GM18502 (cell line): ENCODE results near the gene INCENP.
"Not testable (repeated sequence)": the region's sequence is repeated elsewhere in the genome, so short reads cannot be mapped to it uniquely, and the experiment has no call there.

Source experiments
- ATAC-seq: cut with Tn5 transposase; IDR thresholded peaks from one replicate; pipeline ENCODE4 v1.9.1; 2021; ENCODE audit warnings: mild to moderate bottlenecking; ENCODE audit not compliant: unreplicated experiment, poor library complexity

The INCENP gene

GRCh38 chr11:62153617-62154016, 29.8 kb downstream of the INCENP start:
- ATAC-seq: no peak

- no peak for ATAC-seq
Observed at GRCh38 chr11:62157603-62158002, 33.8 kb downstream of the INCENP start.

DNA sequence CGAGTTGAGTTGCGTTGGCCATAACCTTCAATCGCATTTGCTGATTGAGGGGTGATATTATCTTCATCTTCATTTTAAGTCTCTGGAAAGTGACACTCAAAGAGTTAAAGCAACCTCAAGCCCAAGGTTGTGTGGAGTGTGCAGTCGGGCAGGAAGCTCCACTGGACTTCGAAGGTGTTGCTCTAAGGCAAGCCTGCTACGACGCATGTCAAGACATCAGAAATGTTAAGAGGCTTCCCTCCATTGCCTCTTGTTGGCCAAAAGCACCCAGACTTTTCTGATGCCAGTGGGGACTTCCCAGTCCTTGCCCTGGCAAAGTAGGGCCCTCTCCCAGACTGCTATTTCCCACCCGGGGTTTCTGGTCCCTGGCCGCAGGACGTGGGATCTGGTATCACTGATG, 42.6 kb downstream of the INCENP start:
- no peak for ATAC-seq

DNA sequence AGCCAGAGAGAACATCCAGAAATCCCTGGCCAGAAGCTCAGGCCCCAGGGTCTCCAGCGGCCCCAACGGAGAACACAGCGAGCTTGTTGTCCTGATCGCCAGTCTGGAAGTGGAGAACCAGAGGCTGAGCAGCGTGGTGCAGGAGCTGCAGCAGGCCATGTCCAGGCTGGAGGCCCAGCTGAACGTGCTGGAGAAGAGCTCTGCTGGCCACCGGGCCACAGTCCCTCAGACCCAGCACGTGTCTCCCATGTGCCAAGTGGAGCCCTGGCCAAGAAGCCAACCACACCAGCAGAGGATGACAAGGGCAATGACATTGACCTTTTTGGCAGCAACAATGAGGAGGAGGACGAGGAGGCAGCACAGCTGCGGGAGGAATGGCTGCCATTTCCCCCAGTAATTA, 45.6 kb downstream of the INCENP start:
- no peak for ATAC-seq

DNA sequence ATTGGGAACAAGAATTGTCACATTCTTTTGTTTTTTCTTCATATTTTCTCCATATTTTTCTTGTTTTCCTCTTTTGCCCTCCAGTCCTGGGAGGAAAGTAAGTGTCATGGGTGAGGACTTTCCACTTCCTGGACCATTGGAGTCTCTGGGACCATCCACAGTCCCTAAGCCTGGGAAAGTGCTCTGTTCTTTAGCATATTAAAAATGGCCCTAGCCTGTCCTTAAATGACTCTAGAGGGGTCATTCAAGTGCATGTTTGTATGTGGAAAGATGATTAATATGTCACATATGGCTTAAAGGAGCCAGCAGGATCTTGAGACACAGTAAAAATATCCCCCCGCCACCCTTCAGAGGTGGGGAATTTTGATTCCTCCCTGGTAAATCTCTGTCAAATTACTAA, 46.1 kb downstream of the INCENP start:
- no peak for ATAC-seq

- ATAC-seq: no peak
Observed at GRCh38 chr11:62171261-62171723, 47.5 kb downstream of the INCENP start.

DNA sequence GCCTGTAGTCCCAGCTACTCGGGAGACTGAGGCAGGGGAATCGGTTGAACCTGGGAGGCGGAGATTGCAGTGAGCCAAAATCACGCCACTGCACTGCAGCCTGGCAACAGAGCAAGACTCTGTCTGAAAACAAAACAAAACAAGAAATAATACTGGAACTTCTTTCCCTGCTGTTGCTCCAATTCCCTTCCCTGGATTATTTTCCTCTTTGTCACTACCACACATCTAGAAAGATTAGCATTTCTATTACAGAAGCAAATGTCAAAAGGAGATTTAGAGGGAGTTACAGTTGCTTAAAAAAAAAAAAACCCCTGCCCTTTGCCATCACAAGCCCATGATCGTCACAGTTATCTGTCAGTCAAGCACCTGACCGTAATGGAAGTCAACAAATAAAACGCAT, 48.5 kb downstream of the INCENP start:
- ATAC-seq: no peak

GRCh38 chr11:62176766-62177165, 53.0 kb downstream of the INCENP start:
- ATAC-seq: no peak

- no peak for ATAC-seq
Observed at GRCh38 chr11:62179995-62180394, 56.2 kb downstream of the INCENP start.

- ATAC-seq: no peak
Observed at GRCh38 chr11:62181097-62181496, 57.3 kb downstream of the INCENP start.

DNA sequence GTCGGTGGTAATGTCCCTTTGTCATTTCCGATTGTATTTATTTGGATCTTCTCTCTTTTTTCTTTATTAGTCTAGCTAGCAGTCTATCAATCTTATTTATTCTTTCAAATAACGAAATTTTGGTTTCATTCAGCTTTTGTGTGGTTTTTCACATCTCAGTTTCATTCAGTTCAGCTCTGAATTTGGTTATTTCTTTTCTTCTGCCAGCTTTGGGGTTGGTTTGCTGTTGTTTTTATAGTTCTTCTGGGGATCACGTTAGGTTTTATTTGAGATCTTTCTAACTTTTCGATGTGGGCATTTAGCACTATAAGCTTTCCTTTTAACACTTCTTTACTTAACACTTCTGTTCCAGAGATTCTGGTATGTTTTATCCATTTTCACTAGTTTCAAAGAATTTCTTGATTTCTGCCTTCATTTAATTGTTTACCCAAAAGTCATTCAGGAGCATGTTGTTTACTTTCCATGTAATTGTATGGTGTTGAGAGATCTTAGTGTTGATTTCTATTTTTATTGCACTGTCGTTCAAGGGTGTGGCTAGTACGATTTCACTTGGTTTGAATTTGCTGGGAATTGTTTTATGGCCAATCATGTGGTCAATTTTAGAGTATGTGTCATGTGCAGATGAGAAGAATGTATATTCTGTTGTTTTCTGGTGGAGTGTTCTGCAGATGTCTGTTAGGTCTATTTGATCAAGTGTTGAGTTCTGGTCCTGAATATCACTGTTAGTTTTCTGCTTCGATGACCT, 58.5 kb downstream of the INCENP start:
- ATAC-seq: no peak

DNA sequence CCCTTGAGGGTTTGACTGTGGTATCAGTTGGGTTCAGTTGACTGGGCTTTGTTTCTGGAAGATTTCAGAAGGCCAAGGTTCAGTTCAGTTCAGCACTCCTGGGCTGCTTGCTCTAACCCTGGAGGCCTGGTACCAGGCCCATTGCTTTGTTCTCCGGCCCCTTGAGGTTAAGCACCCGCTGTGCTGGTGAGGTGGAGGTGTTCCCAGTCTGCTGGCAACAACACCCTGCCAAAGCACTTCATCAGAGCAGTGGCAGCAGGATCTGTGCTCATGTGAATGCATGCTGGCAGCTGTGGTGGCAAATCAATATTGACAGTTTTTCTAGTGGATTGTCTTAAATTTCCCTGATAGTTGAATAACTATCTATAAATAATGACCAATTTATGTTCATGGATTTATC, 62.4 kb downstream of the INCENP start:
- no peak for ATAC-seq

- ATAC-seq: no peak
Observed at GRCh38 chr11:62190011-62190410, 66.2 kb downstream of the INCENP start, which contains the start of gene SCGB1D1. SCGB1D1 (plus strand) TSS chr11:62190216; CDS start chr11:62190285, 69 bp downstream.

GRCh38 chr11:62193952-62194351, 70.1 kb downstream of the INCENP start:
- ATAC-seq: no peak

- not testable (repeated sequence) for ATAC-seq
Observed at GRCh38 chr11:62195010-62195409, 71.2 kb downstream of the INCENP start.

- no peak for ATAC-seq
Observed at GRCh38 chr11:62195945-62196344, 72.1 kb downstream of the INCENP start.

DNA sequence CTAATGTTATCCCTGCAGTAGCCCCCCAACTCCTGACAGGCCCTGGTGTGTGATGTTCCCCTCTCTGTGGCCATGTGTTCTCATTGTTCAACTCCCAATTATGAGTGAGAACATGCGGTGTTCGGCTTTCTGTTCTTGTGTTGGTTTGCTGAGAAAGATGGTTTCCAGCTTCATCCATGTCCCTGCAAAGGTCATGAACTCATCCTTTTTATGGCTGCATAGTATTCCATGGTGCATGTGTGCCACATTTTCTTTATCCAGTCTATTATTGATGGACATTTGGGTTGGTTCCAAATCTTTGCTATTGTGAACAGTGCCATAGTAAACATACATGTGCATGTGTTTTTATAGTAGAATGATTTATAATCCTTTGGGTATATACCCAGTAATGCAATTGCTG, 73.6 kb downstream of the INCENP start:
- not testable (repeated sequence) for ATAC-seq

DNA sequence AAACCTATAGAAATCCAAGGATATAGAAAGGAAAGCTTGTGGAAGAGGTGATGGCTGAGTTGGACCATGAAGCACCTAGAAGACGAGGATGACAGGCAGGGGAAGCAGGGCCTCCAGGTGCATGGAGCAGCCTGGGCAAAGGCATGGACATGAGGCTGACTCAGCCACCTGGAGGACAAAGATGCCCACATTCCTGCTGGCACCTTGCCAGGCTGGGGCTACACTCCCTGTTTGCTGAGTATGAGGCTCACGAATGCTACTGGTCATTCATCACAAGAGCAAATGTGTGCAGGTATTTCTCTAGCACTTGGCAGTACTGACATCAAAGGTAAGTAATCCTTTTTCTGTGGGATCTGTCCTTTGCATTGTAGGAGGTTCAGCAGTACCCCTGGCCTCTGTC, 77.6 kb downstream of the INCENP start:
- ATAC-seq: no peak
